OCI-LY7 (cell line): Measurements from ENCODE around the gene PAM16.

Experiments
- CTCF ChIP-seq: fragments of 200-600 bp; sonication (generic); conservative IDR thresholded peaks from 2 replicates; pipeline ENCODE4 v1.5.1; 2014; ENCODE audit warnings: mild to moderate bottlenecking, antibody characterized with exemption, low read length, moderate library complexity, mixed read lengths
- EZH2phosphoT487 ChIP-seq: fragments of 200-600 bp; sonication (generic); IDR thresholded peaks from 2 replicates; pipeline ENCODE4 v1.6.1; 2018; ENCODE audit warnings: low read depth, borderline replicate concordance, mild to moderate bottlenecking, mixed run types, antibody characterized with exemption, low read length, moderate library complexity, mixed read lengths

DNA sequence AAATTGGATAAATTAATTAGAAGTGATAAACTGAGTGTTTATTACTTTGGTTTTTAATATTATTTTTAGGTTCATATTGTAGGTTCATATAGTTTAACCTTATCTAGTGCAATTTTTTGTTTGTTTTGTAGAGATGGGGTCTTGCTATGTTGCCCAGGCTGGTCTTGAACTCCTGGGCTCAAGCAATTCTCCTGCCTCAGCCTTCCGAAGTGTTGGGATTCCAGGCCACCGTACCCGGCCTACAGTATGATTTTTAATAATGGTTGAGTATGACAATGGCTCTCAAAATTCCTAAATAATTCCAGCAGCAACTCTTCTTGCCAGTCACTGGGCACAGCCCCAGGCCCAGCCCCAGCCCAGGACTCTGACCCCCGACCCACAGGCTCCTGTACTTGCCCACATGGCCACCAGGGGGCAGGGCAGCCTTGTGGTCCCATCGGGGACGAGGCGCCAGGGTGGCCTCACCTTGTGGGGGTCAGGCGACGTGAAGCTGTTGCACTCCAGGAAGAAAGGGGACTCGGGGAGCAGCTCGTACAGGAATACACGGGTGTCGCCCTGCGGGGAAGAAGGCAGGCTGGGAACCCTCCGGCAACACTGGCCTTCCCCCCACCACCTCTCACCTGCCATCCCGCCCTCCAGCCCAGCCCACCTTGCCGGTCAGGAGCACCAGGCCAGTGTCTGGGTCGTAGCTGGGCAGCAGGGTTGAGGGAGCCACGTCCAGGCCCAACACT lies 7.9 kb upstream of the PAM16 start:
- peak; percentile 89 for TF ChIP-seq CTCF
- TF ChIP-seq EZH2phosphoT487 = no peak
